AG20443 (cell line): Measurements from ENCODE around the gene UBA1.
A peak's percentile ranks its signal among the peaks of the same experiment; 100 is the strongest.

Experiments
- DNase-seq: peaks from one replicate; pipeline ENCODE4 v3.0.0; 2012; ENCODE audit warnings: low spot score, mixed read lengths

UBA1 gene

GRCh38 chrX:47193475-47194193 is at the start of gene UBA1:
Gene UBA1, plus strand, starts transcription at chrX:47193829. Its CDS starts 4,974 bp downstream, at chrX:47198803.
- DNase-seq = peak; percentile 86

GRCh38 chrX:47143894-47144625 is 49.6 kb upstream of the UBA1 start:
- peak; percentile 64 for DNase-seq

GRCh38 chrX:47144626-47145394 is 48.8 kb upstream of the UBA1 start, which contains the start of the genes NDUFB11 and RBM10:
Gene NDUFB11, minus strand, starts transcription at chrX:47144702. Its CDS starts 23 bp downstream, at chrX:47144679.
Gene RBM10, plus strand, starts transcription at chrX:47145221. Its CDS starts 2,261 bp downstream, at chrX:47147482.
- DNase-seq = peak; percentile 92

- peak; percentile 48 for DNase-seq
Measured at GRCh38 chrX:47145395-47146120, 48.1 kb upstream of the UBA1 start.

GRCh38 chrX:47146121-47146935 is 47.3 kb upstream of the UBA1 start:
- DNase-seq = no peak

GRCh38 chrX:47146936-47147859 is 46.4 kb upstream of the UBA1 start:
- DNase-seq = no peak

GRCh38 chrX:47148946-47149345 is 44.7 kb upstream of the UBA1 start:
- DNase-seq = no peak

GRCh38 chrX:47151435-47151834 is 42.2 kb upstream of the UBA1 start:
- DNase-seq = no peak

GRCh38 chrX:47156611-47157520 is 36.8 kb upstream of the UBA1 start:
- DNase-seq = no peak

GRCh38 chrX:47158131-47158530 is 35.5 kb upstream of the UBA1 start:
- no peak for DNase-seq

GRCh38 chrX:47158781-47159180 is 34.8 kb upstream of the UBA1 start:
- DNase-seq = no peak

- DNase-seq = no peak
Measured at GRCh38 chrX:47160781-47161180, 32.8 kb upstream of the UBA1 start.

- DNase-seq = no peak
Measured at GRCh38 chrX:47162927-47163583, 30.6 kb upstream of the UBA1 start.

GRCh38 chrX:47164420-47164819 is 29.2 kb upstream of the UBA1 start:
- DNase-seq = no peak

GRCh38 chrX:47166126-47166525 is 27.5 kb upstream of the UBA1 start:
- DNase-seq = no peak

GRCh38 chrX:47168495-47169073 is 25.0 kb upstream of the UBA1 start:
- DNase-seq = no peak

- no peak for DNase-seq
Measured at GRCh38 chrX:47169273-47169672, 24.4 kb upstream of the UBA1 start.
